ENCODE data around the gene UBE2D1.

The UBE2D1 gene

GRCh38 chr10:58334817-58335305, at the start of gene UBE2D1:
UBE2D1 (plus strand) TSS chr10:58335006; CDS start chr10:58335202, 196 bp downstream.
- peak; percentile 83 to 86 for DNase-seq

GRCh38 chr10:58291538-58292174, 43.1 kb upstream of the UBE2D1 start:
- DNase-seq = peak; percentile 31 to 59

DNA sequence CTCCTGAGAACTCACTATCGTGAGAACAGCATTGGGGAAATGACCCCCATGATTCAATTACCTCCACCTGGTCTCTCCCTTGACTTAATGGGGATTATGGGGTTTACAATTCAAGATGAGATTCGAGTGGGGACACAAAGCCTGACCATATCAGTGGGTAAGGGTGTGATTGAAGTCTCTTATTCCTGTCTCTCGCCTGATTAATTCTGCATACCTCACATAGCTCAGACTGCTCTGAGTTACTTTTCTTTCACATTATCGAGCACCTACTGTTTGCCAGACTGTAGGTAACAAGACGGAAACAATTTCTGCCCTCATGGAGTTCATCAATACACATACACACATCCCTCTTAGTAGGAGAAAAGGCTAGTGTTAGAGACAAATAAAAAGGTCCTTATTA, 40.8 kb upstream of the UBE2D1 start:
- no peak for DNase-seq

GRCh38 chr10:58299580-58299979, 35.2 kb upstream of the UBE2D1 start:
- DNase-seq = peak; percentile 51 to 58

DNA sequence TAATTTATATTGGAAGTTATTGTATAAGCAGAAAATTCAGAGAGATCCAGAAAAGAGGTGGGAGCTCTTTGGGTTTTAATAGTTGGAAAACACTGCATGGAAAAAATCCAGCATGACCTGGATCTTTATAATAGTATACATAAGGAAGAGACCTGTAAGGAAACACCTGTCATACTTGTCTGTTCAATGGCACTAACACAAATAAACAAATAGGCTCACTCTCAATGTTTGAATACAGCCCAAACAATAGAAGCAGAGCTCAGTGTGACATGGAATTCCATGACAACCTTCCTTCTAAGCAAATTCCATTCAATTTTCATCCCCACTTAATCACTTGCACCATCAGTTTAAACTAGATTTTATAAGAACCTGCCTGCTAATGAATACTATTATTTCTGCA, 34.1 kb upstream of the UBE2D1 start:
- DNase-seq = no peak

DNA sequence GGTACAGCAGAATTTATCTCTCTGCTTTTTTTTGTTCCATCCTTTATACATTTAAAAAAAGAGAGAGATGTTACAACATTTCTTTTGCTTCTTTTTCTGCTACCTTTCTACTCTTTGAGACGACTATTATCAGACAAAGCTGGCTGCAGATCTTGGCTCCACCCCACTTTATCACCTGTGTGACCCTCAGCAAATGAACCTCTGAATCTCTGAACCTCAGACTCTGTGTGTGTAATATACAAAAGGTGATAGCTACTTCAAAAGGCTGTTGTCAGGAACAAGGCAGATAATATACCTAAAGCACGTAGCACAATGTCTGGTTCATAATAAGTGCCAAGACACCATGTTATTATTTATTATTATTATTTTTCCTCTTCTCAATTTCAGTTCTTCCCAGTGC, 32.6 kb upstream of the UBE2D1 start:
- no peak for DNase-seq

DNA sequence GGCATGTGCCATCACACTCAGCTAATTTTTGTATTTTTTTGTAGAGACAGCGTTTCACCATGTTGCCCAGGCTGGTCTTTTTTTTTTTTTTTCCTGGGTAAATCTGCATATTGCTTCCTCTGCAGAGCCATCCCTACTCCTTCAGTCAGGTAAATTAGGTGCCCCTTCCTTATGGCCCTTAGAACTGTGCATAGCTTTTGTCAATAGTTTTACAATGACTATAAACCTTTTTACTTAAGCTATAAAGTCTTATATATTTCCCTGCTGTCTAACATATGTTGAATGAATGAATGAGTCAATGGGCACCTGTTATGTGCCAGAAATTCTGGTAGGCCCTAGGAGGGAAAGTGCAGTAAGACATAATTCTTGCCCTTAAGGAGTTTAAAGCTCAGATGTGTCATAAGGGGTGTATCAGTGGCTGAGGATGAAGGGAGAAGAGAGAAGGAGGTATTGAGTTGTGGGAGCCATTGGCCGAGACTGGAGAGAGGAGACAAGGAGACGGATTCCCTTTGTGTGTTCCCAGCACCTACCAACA, 30.6 kb upstream of the UBE2D1 start:
- no peak for DNase-seq

GRCh38 chr10:58305821-58306220, 29.0 kb upstream of the UBE2D1 start:
- DNase-seq = no peak

GRCh38 chr10:58307676-58308075, 27.1 kb upstream of the UBE2D1 start:
- DNase-seq = no peak

DNA sequence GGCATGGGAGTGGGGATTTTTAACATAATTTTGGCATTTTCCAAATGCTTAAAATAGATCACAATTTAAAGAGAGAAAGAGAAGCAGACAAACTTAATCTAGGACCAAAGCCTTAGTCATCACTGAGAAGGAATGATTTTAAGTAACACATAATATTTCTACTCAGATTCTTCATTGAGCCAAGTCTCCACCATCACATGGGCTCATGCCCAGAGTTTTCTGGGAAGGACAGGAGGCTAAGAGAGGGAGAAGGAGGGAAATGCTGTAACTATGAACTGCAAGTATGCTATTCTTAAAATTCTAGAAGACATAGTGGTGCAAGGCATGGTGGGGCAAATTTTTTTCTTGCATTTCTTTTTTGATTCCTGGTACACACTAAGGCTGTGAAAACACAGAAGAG, 23.8 kb upstream of the UBE2D1 start:
- no peak for DNase-seq

- DNase-seq = no peak
Measured at GRCh38 chr10:58316874-58317273, 17.9 kb upstream of the UBE2D1 start.

DNA sequence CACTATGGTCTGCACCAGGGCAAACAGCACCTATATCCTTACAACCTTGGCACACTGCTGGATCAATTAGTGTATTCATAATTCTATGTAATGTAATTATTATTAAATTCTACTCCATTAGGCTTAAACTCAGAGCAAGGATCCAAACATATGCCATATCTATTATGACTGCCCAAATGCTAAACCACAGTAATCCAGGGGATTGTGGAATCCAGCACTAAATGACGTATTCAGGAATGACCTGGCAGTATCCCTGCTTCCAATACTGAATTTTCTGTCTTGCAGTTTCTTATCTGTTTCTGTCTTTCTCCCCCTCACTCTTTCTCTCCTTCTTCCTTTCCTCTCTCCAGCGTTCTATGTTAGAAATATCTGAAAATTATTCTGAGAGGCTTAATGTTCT, 16.5 kb upstream of the UBE2D1 start:
- DNase-seq = no peak

- DNase-seq = no peak
Measured at GRCh38 chr10:58319599-58319998, 15.2 kb upstream of the UBE2D1 start.

DNA sequence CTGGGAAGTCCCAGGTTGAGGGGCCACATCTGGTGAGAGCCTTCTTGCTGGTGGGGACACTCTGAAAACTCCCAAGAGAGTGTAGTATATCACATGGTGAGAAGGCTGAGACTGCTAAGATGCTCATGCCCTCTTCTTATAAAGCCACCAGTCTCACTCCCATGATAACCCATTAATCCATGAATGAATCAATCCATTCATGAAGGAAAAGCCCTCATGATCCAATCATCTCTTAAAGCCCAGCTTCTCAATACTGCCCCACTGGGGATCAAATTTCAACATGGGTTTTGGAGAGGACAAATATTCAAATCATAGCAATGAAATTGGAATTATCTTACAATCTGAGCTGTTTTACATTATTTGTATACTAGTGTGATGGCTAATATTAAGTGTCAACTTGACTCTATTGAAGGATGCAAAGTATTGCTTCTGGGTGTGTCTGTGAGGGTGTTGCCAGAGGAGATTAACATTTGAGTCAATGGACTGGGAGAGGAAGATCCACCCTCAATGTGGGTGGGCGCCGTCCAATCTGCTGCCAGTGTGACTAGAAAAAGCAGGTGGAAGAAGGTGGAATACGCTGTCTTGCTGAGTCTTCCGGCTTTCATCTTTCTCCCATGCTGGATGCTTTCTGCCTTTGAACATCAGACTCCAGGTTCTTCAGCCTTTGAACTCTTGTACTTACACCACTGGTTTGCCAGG, 14.3 kb upstream of the UBE2D1 start:
- no peak for DNase-seq

DNA sequence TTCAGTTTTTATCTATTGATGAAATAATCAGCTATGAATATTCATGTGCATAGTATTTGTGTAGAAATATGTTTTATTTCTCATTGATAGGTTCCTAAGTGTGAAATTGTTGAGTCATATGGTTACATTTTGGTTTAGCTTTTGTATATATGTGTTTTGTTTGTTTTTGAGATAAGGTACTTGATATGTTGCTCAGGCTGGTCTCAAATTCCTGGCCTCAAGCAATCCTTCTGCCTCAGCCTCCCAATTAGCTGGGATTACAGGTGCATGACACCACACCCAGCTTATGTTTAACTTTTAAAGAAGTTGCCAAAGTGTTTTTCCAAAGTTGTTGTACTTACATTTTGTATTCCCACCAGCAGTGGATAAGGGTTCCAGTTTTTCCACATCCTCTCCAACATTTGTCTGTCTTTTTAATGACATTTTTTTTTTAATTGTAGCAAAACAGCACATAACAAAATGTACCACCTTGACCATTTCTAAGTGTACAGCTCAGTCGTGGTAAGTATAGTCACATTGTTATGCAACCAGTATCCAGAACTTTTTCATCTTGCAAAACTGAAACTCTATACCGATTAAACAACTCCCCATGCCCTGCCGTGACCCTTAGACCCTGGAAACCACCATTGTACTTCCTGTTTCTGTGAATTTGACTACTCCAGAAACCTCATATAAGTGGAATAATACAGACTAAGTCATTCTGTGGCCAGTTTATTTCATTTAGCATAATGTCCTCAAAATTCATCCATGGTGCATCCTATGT, 12.6 kb upstream of the UBE2D1 start:
- peak; percentile 4 to 48 for DNase-seq

DNA sequence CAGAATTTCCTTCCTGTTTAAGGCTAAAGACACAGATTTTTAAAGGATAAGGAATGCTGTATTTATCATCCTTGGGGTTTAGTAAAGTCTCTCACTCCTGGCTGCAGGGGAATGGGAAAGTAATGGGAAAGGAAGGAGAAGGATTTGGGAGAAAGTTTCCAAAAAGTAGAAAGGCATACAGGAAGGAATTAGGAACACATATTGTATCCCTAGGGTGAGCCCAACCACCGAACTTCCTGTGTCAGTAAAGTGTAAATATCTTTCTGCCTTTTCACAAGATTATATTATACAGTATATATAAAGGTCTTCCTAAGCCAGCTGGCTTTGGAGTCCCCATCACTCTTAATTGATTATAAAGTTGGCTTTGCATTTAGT, 12.0 kb upstream of the UBE2D1 start:
- no peak for DNase-seq

DNA sequence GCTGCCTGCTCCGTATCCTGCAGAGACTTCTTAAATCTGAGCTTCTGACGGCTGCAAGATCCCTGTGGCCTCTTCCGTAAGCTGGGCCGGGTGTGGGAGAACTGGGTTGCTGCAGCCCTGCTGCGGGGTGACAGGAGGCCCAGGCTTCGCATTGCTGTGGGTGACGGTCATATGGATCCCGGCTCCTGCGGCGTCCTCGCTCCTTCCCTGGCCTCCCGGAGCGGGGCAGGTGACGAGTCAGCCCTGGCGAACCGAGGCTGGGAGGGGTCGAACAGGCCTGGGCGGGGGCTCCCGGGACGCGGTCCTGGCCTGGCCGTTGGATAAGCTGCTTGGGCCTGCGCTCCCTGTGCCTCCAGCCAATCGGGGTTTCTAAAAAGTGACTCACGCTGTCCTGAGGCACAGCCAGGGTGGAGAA, 7.8 kb upstream of the UBE2D1 start:
- no peak for DNase-seq

DNA sequence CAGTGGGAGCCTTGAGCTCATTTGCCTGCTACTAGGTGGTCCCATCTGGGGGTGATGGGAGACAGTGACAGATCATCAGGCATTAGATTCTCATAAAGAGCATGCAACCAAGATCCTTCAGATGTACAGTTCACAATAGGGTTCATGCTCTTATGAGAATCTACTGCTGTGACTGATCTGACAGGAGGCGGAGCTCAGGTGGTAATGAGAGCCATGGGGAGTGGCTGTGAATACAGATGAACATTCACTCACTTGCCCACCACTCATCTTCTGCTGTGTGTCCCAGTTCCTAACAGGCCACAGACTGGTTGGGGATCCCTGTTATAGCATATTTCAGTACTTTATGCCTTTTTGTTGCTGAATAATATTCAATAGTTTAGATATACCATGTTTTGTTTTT, 6.6 kb upstream of the UBE2D1 start:
- DNase-seq = no peak

GRCh38 chr10:58330431-58330830, 4.4 kb upstream of the UBE2D1 start:
- no peak for DNase-seq

DNA sequence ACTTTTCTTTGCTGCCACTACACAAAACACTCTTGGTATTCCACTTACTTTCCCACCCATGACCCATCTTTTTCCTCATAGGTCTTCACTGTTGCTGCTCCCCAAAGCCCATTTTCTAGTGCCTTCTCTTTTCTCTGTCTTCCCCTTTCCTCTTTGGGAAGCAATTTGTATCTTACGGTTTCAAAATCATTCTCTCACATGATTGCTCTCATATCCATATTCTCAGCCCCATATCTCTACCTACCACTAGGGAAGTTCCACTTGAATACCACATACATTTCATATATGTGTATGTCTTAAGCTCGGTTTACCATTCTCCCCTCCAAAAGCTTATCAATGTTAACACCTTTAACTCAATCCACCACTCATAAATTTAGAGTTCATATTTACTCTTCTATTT, 3.2 kb upstream of the UBE2D1 start:
- no peak for DNase-seq

DNA sequence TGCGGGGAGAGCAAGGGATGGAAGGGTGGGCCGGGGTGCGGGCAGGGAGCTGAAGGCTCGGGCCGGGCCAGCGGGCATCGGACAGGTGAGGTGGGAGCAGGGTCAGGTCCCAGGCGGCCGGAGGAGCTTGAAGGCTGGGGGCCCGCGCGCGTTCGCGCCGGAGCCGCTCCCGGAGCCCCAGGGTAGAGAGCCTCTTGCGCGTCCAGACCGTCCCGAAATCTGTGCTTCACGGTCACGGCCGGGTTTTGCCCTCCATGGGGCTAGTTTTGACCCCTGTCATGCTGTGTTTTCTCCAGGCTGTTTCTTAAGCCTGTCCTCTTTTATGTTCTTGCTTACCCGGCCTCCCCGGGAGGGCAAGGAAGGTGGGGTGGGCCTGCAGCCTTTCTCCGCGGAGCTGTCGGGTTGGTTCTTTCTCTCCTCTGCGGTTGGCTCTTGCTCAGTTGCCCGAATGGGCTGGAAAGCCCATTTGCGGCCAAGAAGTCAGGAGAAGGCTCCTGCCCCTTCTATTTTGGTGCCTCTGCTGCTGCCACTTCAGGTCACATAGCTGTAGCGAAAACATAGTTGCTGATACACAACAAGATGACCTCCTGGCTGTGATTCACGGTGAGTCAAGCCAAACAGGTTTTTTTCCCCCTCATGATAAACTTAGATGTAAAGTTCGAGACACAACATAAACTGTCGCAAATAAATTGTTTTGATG, 650 bp downstream of the UBE2D1 start:
- DNase-seq = peak; percentile 1 to 18

DNA sequence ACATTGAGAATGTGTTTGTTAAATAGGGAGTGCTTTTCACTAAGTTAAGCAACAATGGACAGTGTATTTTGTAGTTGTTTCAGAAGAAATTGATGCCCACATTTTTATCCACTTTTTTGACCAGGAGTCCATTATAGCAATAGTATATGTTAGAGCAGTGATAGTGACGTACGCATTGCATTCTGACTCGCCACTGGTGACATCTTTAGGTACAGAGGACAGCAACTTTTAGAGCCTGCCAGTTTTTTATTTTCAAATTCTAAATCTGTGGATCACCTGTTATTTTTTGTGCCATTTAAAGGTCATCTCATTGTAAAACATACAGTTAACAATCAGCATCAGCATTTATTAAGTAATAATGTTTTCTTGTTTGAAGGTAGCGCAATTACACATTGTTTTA, 1.4 kb downstream of the UBE2D1 start:
- no peak for DNase-seq

- no peak for DNase-seq
Measured at GRCh38 chr10:58341422-58341821, 6.6 kb downstream of the UBE2D1 start.

Data from CD4-positive, alpha-beta T cell treated with Interleukin-1 beta for 1 hour (primary cell).